ENCODE measurements around the gene AK1. TPM values are rescaled to one million over a fixed set of nuclear protein-coding genes. Genes with fewer than 3 reads are reported as not detected.

The AK1 gene
- total and polyA plus RNA-seq, 2 of the 8 experiments (the other 6 are each of a cell fraction or from before 2014, with no cell fraction given): 37.9 to 39.2 TPM

GRCh38 chr9:127856094-127856728 lies 21.3 kb downstream of the AK1 start:
- no peak overlapping the region for H3K27ac ChIP-seq (ENCODE audit: low read depth, low read length)
- H3K23me2 ChIP-seq (ENCODE audit: low read depth, low read length): no peaks in the 10 kb centered on the region; the same call in 1 of the 2 replicates
- peaks cover 0 to 10% (median 6%) of the 10 kb centered on the region in 4 experiments; a peak in 5 of 7 replicates for H3K4me1 ChIP-seq (replicated peaks in 1 of 4; ENCODE audit: control insufficient read depth in 3 of 4, insufficient read depth in 4 of 4, low read length in 3 of 4)
- H4K20me1 ChIP-seq (replicated peaks in 1 of 2; ENCODE audit: control insufficient read depth in 1 of 2, insufficient read depth in 2 of 2, low read length in 2 of 2): no peaks in the 10 kb centered on the region
- H4K8ac ChIP-seq (ENCODE audit: extremely low read depth, insufficient read depth, low read length): no peak overlapping the region; the same call in 1 of the 2 replicates
- no peak overlapping the region for H3K9ac ChIP-seq (replicated peaks in 1 of 4; ENCODE audit: extremely low read depth in 1 of 4, low read depth in 3 of 4, low read length in 3 of 4)
- no peak for FAIRE-seq
- no peaks in the 10 kb centered on the region for H3K9me3 ChIP-seq (ENCODE audit: insufficient read depth in 2 of 2, low read depth in 1 of 2, low read length in 1 of 2)
- H3K36me3 ChIP-seq (ENCODE audit: control insufficient read depth in 2 of 4, insufficient read depth in 4 of 4, low read length in 3 of 4): no peaks in the 10 kb centered on the region
- H4K91ac ChIP-seq (replicated peaks; ENCODE audit: insufficient read length, low read length): no peak overlapping the region
- H2AFZ ChIP-seq (ENCODE audit: low read length): no peak overlapping the region
- H3K4me2 ChIP-seq (ENCODE audit: insufficient read depth in 1 of 2, low read depth in 2 of 2, low read length in 2 of 2): no peak overlapping the region
- no peaks in the 10 kb centered on the region for H3K79me1 ChIP-seq (ENCODE audit: low read depth, low read length)
- ChIA-PET CTCF (ENCODE audit: partially characterized antibody) (interaction anchor here (0.9 to 6.6 kb wide), 9 partner anchors 8 to 261 kb away, joined by 3 to 50 read pairs (median 5); no protein-coding TSS in a partner anchor), POLR2A (ENCODE audit: partially characterized antibody) (interaction anchor here (1.0 to 3.1 kb wide), 5 partner anchors 14 to 71 kb away, joined by 3 to 16 read pairs (median 3); partner anchors contain the start of genes AK1 and CDK9)
- H3K27me3 ChIP-seq (replicated peaks in 1 of 4; ENCODE audit: control insufficient read depth in 3 of 4, extremely low read depth in 1 of 4, insufficient read depth in 3 of 4, low read length in 3 of 4): no peaks in the 10 kb centered on the region
- H2AK5ac ChIP-seq (ENCODE audit: low read depth, low read length): no peak overlapping the region
- no peak overlapping the region for H3K14ac ChIP-seq (ENCODE audit: insufficient read length)
- H3K56ac ChIP-seq (replicated peaks; ENCODE audit: insufficient read length, low read depth, low read length): no peak overlapping the region
- no peaks in the 10 kb centered on the region for H3K79me2 ChIP-seq (ENCODE audit: control insufficient read depth in 1 of 2, insufficient read depth in 2 of 2, low read length in 2 of 2)
- no peak overlapping the region for H3K4ac ChIP-seq (replicated peaks; ENCODE audit: insufficient read length, low read depth, low read length)
- no peak overlapping the region for H4K5ac ChIP-seq (ENCODE audit: insufficient read length, low read depth, low read length)
- no peak for DNase-seq (ENCODE audit: low read depth in 1 of 2, low spot score in 2 of 2)
- WGBS, 2 experiments (ENCODE audit: extremely low coverage in 1 of 2, insufficient coverage in 1 of 2, insufficient read length in 1 of 2, insufficient replicate concordance in 2 of 2, low coverage in 1 of 2, low lambda C conversion rate in 2 of 2, missing lambda C conversion rate in 1 of 2): 84% methylated on average over 11 of the region's 11 CpGs; no CpG with 5 or more reads in 1 of the 2 experiments
- no peak overlapping the region for H2BK5ac ChIP-seq (ENCODE audit: low read depth, low read length)
- H3K23ac ChIP-seq (ENCODE audit: insufficient read length): no peak overlapping the region
- H2BK15ac ChIP-seq (ENCODE audit: low read length): 0 out of 2 replicates have a peak overlapping the region, but pooled peaks have one; percentile 34
- no peak overlapping the region for H3K4me3 ChIP-seq (ENCODE audit: extremely low read depth in 1 of 4, insufficient read depth in 2 of 4, low read depth in 3 of 4, low read length in 4 of 4)
- no peak overlapping the region for H2BK120ac ChIP-seq (replicated peaks; ENCODE audit: low read depth, low read length)
- H3K18ac ChIP-seq (ENCODE audit: extremely low read depth, low read length): no peak overlapping the region
- H2BK12ac ChIP-seq (ENCODE audit: low read depth, low read length): no peak overlapping the region
- no peak overlapping the region; the same call in 1 of the 2 replicates for H2BK20ac ChIP-seq (ENCODE audit: low read length)
- TF ChIP-seq SP4 (IDR thresholded peaks at IDR 0.05; ENCODE audit: low read length) (no peak), BRCA1 (IDR thresholded peaks at IDR 0.05; ENCODE audit: low read depth, low read length) (no peak), CBX5 (IDR thresholded peaks at IDR 0.05; ENCODE audit: low read depth, low read length) (no peak), GTF2F1 (IDR thresholded peaks at IDR 0.05; ENCODE audit: borderline replicate concordance, low read depth, low read length) (no peak), SRF (IDR thresholded peaks at IDR 0.05; ENCODE audit: low read depth, low read length) (no peak), KDM5A (IDR thresholded peaks at IDR 0.05; ENCODE audit: low read length) (no peak), TAF7 (optimal IDR thresholded peaks at IDR 0.05; ENCODE audit: borderline replicate concordance, low read depth, low read length) (no peak), BACH1 (IDR thresholded peaks at IDR 0.05; ENCODE audit: low read length) (no peak), CTBP2 (IDR thresholded peaks at IDR 0.05; ENCODE audit: borderline replicate concordance, insufficient read depth, insufficient read length, low read length) (no peak), POU5F1 (IDR thresholded peaks at IDR 0.05; ENCODE audit: low read depth, low read length) (no peak), JUND (IDR thresholded peaks at IDR 0.05; ENCODE audit: low read length) (no peak), MAFK (IDR thresholded peaks at IDR 0.05; ENCODE audit: low read depth, low read length) (no peak), CEBPB (IDR thresholded peaks at IDR 0.05; ENCODE audit: low read depth, low read length) (no peak), HDAC2 (IDR thresholded peaks at IDR 0.05; ENCODE audit: borderline replicate concordance in 1 of 2, low read depth in 2 of 2, low read length in 2 of 2) (no peak)

All from H1 (cell line).